ENCODE results near the gene PMEL.
A peak's percentile ranks its signal among the peaks of the same experiment; 100 is the strongest.

PMEL gene

GRCh38 chr12:55935738-55936151 lies 30.1 kb downstream of the PMEL start:
- no peaks in the 10 kb centered on the region for H3K9me3 ChIP-seq (replicated peaks; ENCODE audit: low read length)
- no peaks in the 10 kb centered on the region for H3K27me3 ChIP-seq (ENCODE audit: control insufficient read depth, insufficient read depth, low read length)
- H3K36me3 ChIP-seq (ENCODE audit: insufficient read depth, low read length), result peaks cover 13% of the 10 kb centered on the region
- no peak overlapping the region for H3K4me2 ChIP-seq (ENCODE audit: low read length)
- H3K4me1 ChIP-seq (ENCODE audit: control insufficient read depth, insufficient read depth, low read length), result peaks cover 46% of the 10 kb centered on the region
- H3K4me3 ChIP-seq (ENCODE audit: low read length), result no peak overlapping the region
- no peak overlapping the region for H3K9ac ChIP-seq (ENCODE audit: low read depth, low read length)

- no peaks in the 10 kb centered on the region for H3K27me3 ChIP-seq (ENCODE audit: control insufficient read depth, insufficient read depth, low read length)
- H3K9ac ChIP-seq (ENCODE audit: low read depth, low read length), result no peak overlapping the region
- peaks cover 47% of the 10 kb centered on the region for H3K4me1 ChIP-seq (ENCODE audit: control insufficient read depth, insufficient read depth, low read length)
- H3K36me3 ChIP-seq (ENCODE audit: insufficient read depth, low read length), result peaks cover 9% of the 10 kb centered on the region
- no peaks in the 10 kb centered on the region for H3K9me3 ChIP-seq (replicated peaks; ENCODE audit: low read length)
- no peak overlapping the region for H3K4me2 ChIP-seq (ENCODE audit: low read length)
- no peak overlapping the region for H3K4me3 ChIP-seq (ENCODE audit: low read length)
These were observed 31.1 kb downstream of the PMEL start for GRCh38 chr12:55934773-55935172.

- Histone ChIP-seq H3K4me1 (ENCODE audit: control insufficient read depth, insufficient read depth, low read length) (peaks cover 46% of the 10 kb centered on the region), H3K9me3 (replicated peaks; ENCODE audit: low read length) (no peaks in the 10 kb centered on the region), H3K36me3 (ENCODE audit: insufficient read depth, low read length) (peaks cover 6% of the 10 kb centered on the region), H3K9ac (ENCODE audit: low read depth, low read length) (no peak overlapping the region), H3K4me3 (ENCODE audit: low read length) (peak overlapping the region; percentile 89), H3K27me3 (ENCODE audit: control insufficient read depth, insufficient read depth, low read length) (no peaks in the 10 kb centered on the region), H3K4me2 (ENCODE audit: low read length) (peak overlapping the region; percentile 96)
These were observed 31.8 kb downstream of the PMEL start for GRCh38 chr12:55933799-55934742.

- Histone ChIP-seq H3K4me1 (ENCODE audit: control insufficient read depth, insufficient read depth, low read length) (peaks cover 45% of the 10 kb centered on the region), H3K9ac (ENCODE audit: low read depth, low read length) (peak overlapping the region; percentile 87), H3K36me3 (ENCODE audit: insufficient read depth, low read length) (no peaks in the 10 kb centered on the region), H3K4me3 (ENCODE audit: low read length) (peak overlapping the region; percentile 89), H3K27me3 (ENCODE audit: control insufficient read depth, insufficient read depth, low read length) (no peaks in the 10 kb centered on the region), H3K9me3 (replicated peaks; ENCODE audit: low read length) (no peaks in the 10 kb centered on the region), H3K4me2 (ENCODE audit: low read length) (peak overlapping the region; percentile 96)
These were observed 32.6 kb downstream of the PMEL start for GRCh38 chr12:55933169-55933798.

GRCh38 chr12:55932551-55932910 lies 33.3 kb downstream of the PMEL start:
- H3K27me3 ChIP-seq (ENCODE audit: control insufficient read depth, insufficient read depth, low read length), result no peaks in the 10 kb centered on the region
- peaks cover 38% of the 10 kb centered on the region for H3K4me1 ChIP-seq (ENCODE audit: control insufficient read depth, insufficient read depth, low read length)
- peak overlapping the region; percentile 96 for H3K4me2 ChIP-seq (ENCODE audit: low read length)
- H3K36me3 ChIP-seq (ENCODE audit: insufficient read depth, low read length), result no peaks in the 10 kb centered on the region
- H3K9ac ChIP-seq (ENCODE audit: low read depth, low read length), result peak overlapping the region; percentile 87
- no peaks in the 10 kb centered on the region for H3K9me3 ChIP-seq (replicated peaks; ENCODE audit: low read length)
- peak overlapping the region; percentile 89 for H3K4me3 ChIP-seq (ENCODE audit: low read length)

GRCh38 chr12:55931780-55932550 lies 33.9 kb downstream of the PMEL start:
- no peaks in the 10 kb centered on the region for H3K36me3 ChIP-seq (ENCODE audit: insufficient read depth, low read length)
- no peaks in the 10 kb centered on the region for H3K27me3 ChIP-seq (ENCODE audit: control insufficient read depth, insufficient read depth, low read length)
- peak overlapping the region; percentile 87 for H3K9ac ChIP-seq (ENCODE audit: low read depth, low read length)
- H3K4me3 ChIP-seq (ENCODE audit: low read length), result peak overlapping the region; percentile 89
- peaks cover 37% of the 10 kb centered on the region for H3K4me1 ChIP-seq (ENCODE audit: control insufficient read depth, insufficient read depth, low read length)
- peak overlapping the region; percentile 96 for H3K4me2 ChIP-seq (ENCODE audit: low read length)
- no peaks in the 10 kb centered on the region for H3K9me3 ChIP-seq (replicated peaks; ENCODE audit: low read length)

- Histone ChIP-seq H3K36me3 (ENCODE audit: insufficient read depth, low read length) (no peaks in the 10 kb centered on the region), H3K4me2 (ENCODE audit: low read length) (peak overlapping the region; percentile 96), H3K4me1 (ENCODE audit: control insufficient read depth, insufficient read depth, low read length) (peaks cover 37% of the 10 kb centered on the region), H3K9ac (ENCODE audit: low read depth, low read length) (peak overlapping the region; percentile 87), H3K9me3 (replicated peaks; ENCODE audit: low read length) (no peaks in the 10 kb centered on the region), H3K27me3 (ENCODE audit: control insufficient read depth, insufficient read depth, low read length) (no peaks in the 10 kb centered on the region), H3K4me3 (ENCODE audit: low read length) (peak overlapping the region; percentile 89)
These were observed 34.5 kb downstream of the PMEL start for GRCh38 chr12:55931317-55931779.

- H3K27me3 ChIP-seq (ENCODE audit: control insufficient read depth, insufficient read depth, low read length), result no peaks in the 10 kb centered on the region
- H3K4me3 ChIP-seq (ENCODE audit: low read length), result peak within 1 kb of the TSS; percentile 89
- H3K4me2 ChIP-seq (ENCODE audit: low read length), result peak within 1 kb of the TSS; percentile 96
- no peaks in the 10 kb centered on the region for H3K36me3 ChIP-seq (ENCODE audit: insufficient read depth, low read length)
- H3K9ac ChIP-seq (ENCODE audit: low read depth, low read length), result peak within 1 kb of the TSS; percentile 87
- H3K9me3 ChIP-seq (replicated peaks; ENCODE audit: low read length), result no peaks in the 10 kb centered on the region
- peaks cover 41% of the 10 kb centered on the region for H3K4me1 ChIP-seq (ENCODE audit: control insufficient read depth, insufficient read depth, low read length)
These were observed 35.0 kb downstream of the PMEL start, which contains the start of gene DGKA for GRCh38 chr12:55930771-55931316. Gene DGKA (plus strand): TSS chr12:55931162. CDS start chr12:55936504, 5,342 bp downstream.

- Histone ChIP-seq H3K9me3 (replicated peaks; ENCODE audit: low read length) (no peaks in the 10 kb centered on the region), H3K4me1 (ENCODE audit: control insufficient read depth, insufficient read depth, low read length) (peaks cover 50% of the 10 kb centered on the region), H3K4me2 (ENCODE audit: low read length) (no peak overlapping the region), H3K9ac (ENCODE audit: low read depth, low read length) (no peak overlapping the region), H3K4me3 (ENCODE audit: low read length) (no peak overlapping the region), H3K36me3 (ENCODE audit: insufficient read depth, low read length) (no peaks in the 10 kb centered on the region), H3K27me3 (ENCODE audit: control insufficient read depth, insufficient read depth, low read length) (no peaks in the 10 kb centered on the region)
These were observed 36.5 kb downstream of the PMEL start for GRCh38 chr12:55929306-55929791.

GRCh38 chr12:55927588-55928502 lies 38.0 kb downstream of the PMEL start, which contains the start of gene PYM1:
Gene PYM1 (minus strand): TSS chr12:55927894. CDS start chr12:55927761, 133 bp downstream.
- H3K9ac ChIP-seq (ENCODE audit: low read depth, low read length), result peak within 1 kb of the TSS; percentile 98
- peak within 1 kb of the TSS; percentile 88 for H3K4me2 ChIP-seq (ENCODE audit: low read length)
- H3K27me3 ChIP-seq (ENCODE audit: control insufficient read depth, insufficient read depth, low read length), result no peaks in the 10 kb centered on the region
- peaks cover 38% of the 10 kb centered on the region for H3K4me1 ChIP-seq (ENCODE audit: control insufficient read depth, insufficient read depth, low read length)
- H3K36me3 ChIP-seq (ENCODE audit: insufficient read depth, low read length), result peaks cover 4% of the 10 kb centered on the region
- H3K9me3 ChIP-seq (replicated peaks; ENCODE audit: low read length), result no peaks in the 10 kb centered on the region
- H3K4me3 ChIP-seq (ENCODE audit: low read length), result peak within 1 kb of the TSS; percentile 97

Data from skeletal muscle satellite cell (primary cell).